Neural cell (in vitro differentiated cells): ENCODE results near the gene GPR3. TPM values are rescaled to one million over a fixed set of nuclear protein-coding genes. Genes with fewer than 3 reads are reported as not detected.
A peak's percentile ranks its signal among the peaks of the same experiment; 100 is the strongest.

Experiments used
- H2AFZ ChIP-seq: fragments of 200-600, 300-800 bp; sonication (generic), shearing (Covaris generic); 2 replicates; pipeline ENCODE4 v1.6.0; 2014; ENCODE audit warnings: low read depth, mild to moderate bottlenecking, antibody characterized with exemption, low read length, moderate library complexity
- H3F3A ChIP-seq: fragments of 200-600 bp; shearing (Covaris generic); 2 replicates; pipeline ENCODE4 v1.6.1; 2016; ENCODE audit warnings: mild to moderate bottlenecking, moderate library complexity, mixed read lengths, antibody characterized with exemption, low read length; ENCODE audit not compliant: insufficient read depth, poor library complexity, severe bottlenecking
- H3K27ac ChIP-seq: fragments of 200-600, 300-800 bp; sonication (generic), shearing (Covaris generic); 2 replicates; pipeline ENCODE4 v1.5.1; 2014; ENCODE audit warnings: mild to moderate bottlenecking, low read length, moderate library complexity
- H3K27me3 ChIP-seq: fragments of 300-800, 200-600 bp; sonication (generic), shearing (Covaris generic); 2 replicates; pipeline ENCODE4 v1.6.0; 2014; ENCODE audit warnings: mild to moderate bottlenecking, low read depth, low read length, moderate library complexity; ENCODE audit not compliant: insufficient read depth
- H3K36me3 ChIP-seq: fragments of 300-800, 200-600 bp; sonication (generic), shearing (Covaris generic); 2 replicates; pipeline ENCODE4 v1.5.1; 2014; ENCODE audit warnings: mild to moderate bottlenecking, antibody characterized with exemption, low read length, moderate library complexity; ENCODE audit not compliant: insufficient read depth
- H3K4me2 ChIP-seq: fragments of 300-800, 200-600 bp; sonication (generic), shearing (Covaris generic); 2 replicates; pipeline ENCODE4 v1.6.0; 2014; ENCODE audit warnings: mild to moderate bottlenecking, low read length
- H3K4me3 ChIP-seq: fragments of 300-800, 200-600 bp; sonication (generic), shearing (Covaris generic); 2 replicates; pipeline ENCODE4 v1.5.1; 2014; ENCODE audit warnings: mild to moderate bottlenecking, low read length, moderate library complexity
- H3K79me2 ChIP-seq: fragments of 200-600 bp; shearing (Covaris generic); replicated peaks from 2 replicates; pipeline ENCODE4 v1.6.0; 2014; ENCODE audit warnings: mild to moderate bottlenecking, low read length, moderate library complexity; ENCODE audit not compliant: insufficient read depth
- H3K9ac ChIP-seq: fragments of 300-800, 200-600 bp; sonication (generic), shearing (Covaris generic); 2 replicates; pipeline ENCODE4 v1.6.1; 2016; ENCODE audit warnings: mild to moderate bottlenecking, low read length, mixed read lengths
- H3K9me2 ChIP-seq: fragments of 200-600 bp; shearing (Covaris generic); 2 replicates; pipeline ENCODE4 v1.6.1; 2016; ENCODE audit warnings: mild to moderate bottlenecking, low read length, mixed read lengths; ENCODE audit not compliant: insufficient read depth
- H3K9me3 ChIP-seq: fragments of 200-600, 300-800 bp; sonication (generic), shearing (Covaris generic); 2 replicates; pipeline ENCODE4 v1.6.1; 2016; ENCODE audit warnings: mild to moderate bottlenecking, mixed run types, low read length, moderate library complexity, mixed read lengths
- H4K20me1 ChIP-seq: fragments of 200-600 bp; shearing (Covaris generic); 2 replicates; pipeline ENCODE4 v1.6.1; 2016; ENCODE audit warnings: mild to moderate bottlenecking, mixed run types; ENCODE audit not compliant: insufficient read depth
- EP300 ChIP-seq: fragments of 450-650 bp; conservative IDR thresholded peaks from 2 replicates; pipeline ENCODE4 v1.6.1; 2014; ENCODE audit warnings: antibody characterized with exemption, mild to moderate bottlenecking, moderate library complexity; ENCODE audit not compliant: poor library complexity, severe bottlenecking
- EZH2 ChIP-seq: fragments of 200-600, 300-800 bp; shearing (Covaris generic), sonication (generic); IDR thresholded peaks from 2 replicates; pipeline ENCODE4 v1.6.1; 2014; ENCODE audit warnings: antibody characterized with exemption, low read length, borderline replicate concordance, mild to moderate bottlenecking; ENCODE audit not compliant: insufficient read depth, poor library complexity, severe bottlenecking
- MXI1 ChIP-seq: fragments of 450-650 bp; conservative IDR thresholded peaks from 2 replicates; pipeline ENCODE4 v1.6.1; 2014; ENCODE audit warnings: antibody characterized with exemption, mild to moderate bottlenecking; ENCODE audit not compliant: poor library complexity, severe bottlenecking
- POLR2AphosphoS5 ChIP-seq: IDR thresholded peaks from 2 replicates; pipeline ENCODE4 v1.6.1; 2012
- RAD21 ChIP-seq: fragments of 450-650 bp; conservative IDR thresholded peaks from 2 replicates; pipeline ENCODE4 v1.6.1; 2014; ENCODE audit warnings: antibody characterized with exemption, mild to moderate bottlenecking, moderate library complexity
- REST ChIP-seq: IDR thresholded peaks from 2 replicates; pipeline ENCODE4 v1.6.1; 2012; ENCODE audit warnings: borderline replicate concordance
- SMC3 ChIP-seq: fragments of 450-650 bp; conservative IDR thresholded peaks from 2 replicates; pipeline ENCODE4 v1.6.1; 2014; ENCODE audit warnings: antibody characterized with exemption, mild to moderate bottlenecking, moderate library complexity; ENCODE audit not compliant: poor library complexity
- TAF1 ChIP-seq: IDR thresholded peaks from 2 replicates; pipeline ENCODE4 v1.6.1; 2012; ENCODE audit warnings: low read depth
- polyA plus RNA-seq: library from polyadenylated mRNA; depleted of rRNA; stranded (reverse); fragments of >200 nt; gene quantifications from 2 replicates; pipeline ENCODE4 v1.2.3, GENCODE V29; 2014
- TF ChIP-seq, protein P1 (sequence below): fragments of 450-650 bp; IDR thresholded peaks from 2 replicates; pipeline ENCODE4 v1.5.1; 2014; ENCODE audit warnings: antibody characterized with exemption, mild to moderate bottlenecking, moderate library complexity; ENCODE audit not compliant: poor library complexity, severe bottlenecking

The GPR3 gene
- polyA plus RNA-seq, 1 donor from 2014 or later, result 0.54 TPM

- H3K9me2 ChIP-seq, result no peaks in the 10 kb centered on the region
- H3F3A ChIP-seq, result no peaks in the 10 kb centered on the region
- H3K36me3 ChIP-seq, result no peaks in the 10 kb centered on the region
- no peaks in the 10 kb centered on the region for H4K20me1 ChIP-seq
- no peak overlapping the region for H2AFZ ChIP-seq
- no peaks in the 10 kb centered on the region for H3K27me3 ChIP-seq
- peak overlapping the region; percentile 40 for H3K9ac ChIP-seq
- H3K9me3 ChIP-seq, result no peaks in the 10 kb centered on the region
- H3K27ac ChIP-seq, result peak overlapping the region; percentile 57
- H3K4me3 ChIP-seq, result no peak overlapping the region
- H3K79me2 ChIP-seq, result no peaks in the 10 kb centered on the region
- TF ChIP-seq EZH2, result no peak
- TF ChIP-seq MXI1, result no peak
- TF ChIP-seq, protein P1, sequence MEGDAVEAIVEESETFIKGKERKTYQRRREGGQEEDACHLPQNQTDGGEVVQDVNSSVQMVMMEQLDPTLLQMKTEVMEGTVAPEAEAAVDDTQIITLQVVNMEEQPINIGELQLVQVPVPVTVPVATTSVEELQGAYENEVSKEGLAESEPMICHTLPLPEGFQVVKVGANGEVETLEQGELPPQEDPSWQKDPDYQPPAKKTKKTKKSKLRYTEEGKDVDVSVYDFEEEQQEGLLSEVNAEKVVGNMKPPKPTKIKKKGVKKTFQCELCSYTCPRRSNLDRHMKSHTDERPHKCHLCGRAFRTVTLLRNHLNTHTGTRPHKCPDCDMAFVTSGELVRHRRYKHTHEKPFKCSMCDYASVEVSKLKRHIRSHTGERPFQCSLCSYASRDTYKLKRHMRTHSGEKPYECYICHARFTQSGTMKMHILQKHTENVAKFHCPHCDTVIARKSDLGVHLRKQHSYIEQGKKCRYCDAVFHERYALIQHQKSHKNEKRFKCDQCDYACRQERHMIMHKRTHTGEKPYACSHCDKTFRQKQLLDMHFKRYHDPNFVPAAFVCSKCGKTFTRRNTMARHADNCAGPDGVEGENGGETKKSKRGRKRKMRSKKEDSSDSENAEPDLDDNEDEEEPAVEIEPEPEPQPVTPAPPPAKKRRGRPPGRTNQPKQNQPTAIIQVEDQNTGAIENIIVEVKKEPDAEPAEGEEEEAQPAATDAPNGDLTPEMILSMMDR, result no peak
- TF ChIP-seq POLR2AphosphoS5, result no peak
- no peak for TF ChIP-seq REST
- TF ChIP-seq SMC3, result no peak
- no peak for TF ChIP-seq TAF1
- TF ChIP-seq EP300, result no peak
- TF ChIP-seq RAD21, result no peak
- no peak overlapping the region for H3K4me2 ChIP-seq
These were observed 7.9 kb downstream of the GPR3 start for GRCh38 chr1:27400082-27400962.

DNA sequence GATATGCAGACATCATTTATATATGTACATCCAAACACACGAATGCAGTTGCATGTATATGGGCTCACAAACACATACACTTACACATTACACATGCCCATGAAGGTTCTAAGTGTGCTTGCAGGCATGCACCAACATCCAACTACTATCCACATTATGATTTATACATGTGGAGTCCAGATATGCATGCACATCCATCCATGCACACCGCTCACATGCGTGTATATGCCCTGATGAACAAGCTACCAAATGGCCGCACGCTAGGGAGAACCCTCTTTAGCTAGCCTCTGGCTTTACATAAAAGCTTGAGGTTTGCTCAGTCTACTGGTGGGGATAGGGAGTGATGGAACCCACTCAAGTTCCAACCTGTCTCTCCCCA, 8.5 kb downstream of the GPR3 start:
- Histone ChIP-seq H3K9ac (no peak overlapping the region), H3K4me3 (no peak overlapping the region), H3K36me3 (no peaks in the 10 kb centered on the region), H3K79me2 (no peaks in the 10 kb centered on the region), H3K4me2 (no peak overlapping the region), H4K20me1 (no peaks in the 10 kb centered on the region), H3K9me2 (no peaks in the 10 kb centered on the region), H3F3A (no peaks in the 10 kb centered on the region), H2AFZ (no peak overlapping the region), H3K9me3 (no peaks in the 10 kb centered on the region), H3K27ac (no peak overlapping the region), H3K27me3 (no peaks in the 10 kb centered on the region)
- TF ChIP-seq EP300 (no peak), REST (no peak), POLR2AphosphoS5 (no peak), MXI1 (no peak), EZH2 (no peak), RAD21 (no peak), TAF1 (no peak), SMC3 (no peak)
- TF ChIP-seq, protein P1, result no peak
